ENCODE measurements around the gene FBXO2. TPM values are rescaled to one million over a fixed set of nuclear protein-coding genes. Genes with fewer than 3 reads are reported as not detected.

Gene FBXO2
- total RNA-seq, 2 donors from 2014 or later: 13.2 to 16.3 TPM

GRCh38 chr1:11599891-11600576 lies 54.2 kb downstream of the FBXO2 start:
- H3K36me3 Mint-ChIP-seq: no peaks in the 10 kb centered on the region
- no peak for ATAC-seq
- no peaks in the 10 kb centered on the region for H3K9me3 Mint-ChIP-seq
- H3K27me3 Mint-ChIP-seq: peaks cover 9 to 18% of the 10 kb centered on the region in 2 donors
- no peak overlapping the region for H3K4me3 Mint-ChIP-seq
- H3K4me1 Mint-ChIP-seq (ENCODE audit: low read depth in 2 of 2): no peaks in the 10 kb centered on the region
- no peak for DNase-seq (ENCODE audit: low spot score)
- no peak overlapping the region for H3K27ac Mint-ChIP-seq

GRCh38 chr1:11598461-11598860 lies 55.8 kb downstream of the FBXO2 start:
- Mint-ChIP-seq H3K9me3 (no peaks in the 10 kb centered on the region), H3K4me1 (ENCODE audit: low read depth in 2 of 2) (no peaks in the 10 kb centered on the region), H3K4me3 (no peak overlapping the region), H3K27me3 (peaks cover 17 to 18% of the 10 kb centered on the region in 2 donors), H3K27ac (no peak overlapping the region), H3K36me3 (no peaks in the 10 kb centered on the region)
- DNase-seq (ENCODE audit: low spot score) (no peak), ATAC-seq (no peak)

Other genes with a start within 250 kb of the FBXO2 start
- gene DISP3, start 175.3 kb downstream of the FBXO2 start, total RNA-seq: 1 to 10 TPM in 1 of 2 donors, under 1 TPM in 1; 0.81 to 1.8 TPM
- gene FBXO44, start 448 bp upstream of the FBXO2 start, total RNA-seq: 10 to 100 TPM; 45.4 to 49.7 TPM
- gene FBXO6, start 9.8 kb upstream of the FBXO2 start, total RNA-seq: 100 to 1,000 TPM in 1 of 2 donors, 10 to 100 TPM in 1; 42.9 to 106 TPM
- 100 to 1,000 TPM; 115 to 153 TPM for gene MAD2L2, start 26.7 kb upstream of the FBXO2 start, total RNA-seq
- gene DRAXIN, start 37.3 kb upstream of the FBXO2 start, total RNA-seq: 10 to 100 TPM; 29.3 to 41.5 TPM
- gene AGTRAP, start 81.7 kb upstream of the FBXO2 start, total RNA-seq: 10 to 100 TPM; 40.3 to 52.0 TPM
- gene C1orf167, start 107.8 kb upstream of the FBXO2 start, total RNA-seq: not detected
- gene MTHFR, start 151.5 kb upstream of the FBXO2 start, total RNA-seq: 10 to 100 TPM; 25.7 to 30.4 TPM
- gene CLCN6, start 151.8 kb upstream of the FBXO2 start, total RNA-seq: 10 to 100 TPM; 15.0 to 31.0 TPM
- gene NPPA, start 193.4 kb upstream of the FBXO2 start, total RNA-seq: not detected
- gene NPPB, start 204.5 kb upstream of the FBXO2 start, total RNA-seq: not detected